Ishikawa (cell line): Measurements from ENCODE around the gene KIF3C.

ENCODE experiments used
- CEBPB ChIP-seq: IDR thresholded peaks from 2 replicates; pipeline ENCODE4 v1.6.1; 2012
- CREB1 ChIP-seq: IDR thresholded peaks from 2 replicates; pipeline ENCODE4 v1.6.1; 2012; ENCODE audit warnings: low read depth
- EGR1 ChIP-seq: IDR thresholded peaks from 2 replicates; pipeline ENCODE4 v1.6.1; 2012
- EP300 ChIP-seq: IDR thresholded peaks from 2 replicates; pipeline ENCODE4 v1.6.1; 2012; ENCODE audit warnings: borderline replicate concordance
- FOXM1 ChIP-seq: IDR thresholded peaks from 2 replicates; pipeline ENCODE4 v1.6.1; 2012; ENCODE audit warnings: low read depth, borderline replicate concordance
- NFIC ChIP-seq: IDR thresholded peaks from 2 replicates; pipeline ENCODE4 v1.6.1; 2012
- RAD21 ChIP-seq: IDR thresholded peaks from 2 replicates; pipeline ENCODE4 v1.6.1; 2012; ENCODE audit warnings: low read depth
- TAF1 ChIP-seq: IDR thresholded peaks from 2 replicates; pipeline ENCODE4 v1.6.1; 2012; ENCODE audit warnings: low read depth, mild to moderate bottlenecking
- TCF12 ChIP-seq: IDR thresholded peaks from 2 replicates; pipeline ENCODE4 v1.6.1; 2012; ENCODE audit warnings: low read depth
- TEAD4 ChIP-seq: IDR thresholded peaks from 2 replicates; pipeline ENCODE4 v1.6.1; 2012
- YY1 ChIP-seq: IDR thresholded peaks from 2 replicates; pipeline ENCODE4 v1.6.1; 2012; ENCODE audit warnings: low read depth
- ZBTB7A ChIP-seq: IDR thresholded peaks from 2 replicates; pipeline ENCODE4 v1.6.1; 2012; ENCODE audit warnings: low read depth
- TF ChIP-seq, protein P1 (sequence below): IDR thresholded peaks from 2 replicates; pipeline ENCODE4 v1.6.1; 2012; ENCODE audit warnings: low read depth, mild to moderate bottlenecking
- TF ChIP-seq, protein P2 (sequence below): IDR thresholded peaks from 2 replicates; pipeline ENCODE4 v1.6.1; 2012
- TF ChIP-seq, protein P3 (sequence below): IDR thresholded peaks from 2 replicates; pipeline ENCODE4 v1.6.1; 2012

The KIF3C gene

DNA sequence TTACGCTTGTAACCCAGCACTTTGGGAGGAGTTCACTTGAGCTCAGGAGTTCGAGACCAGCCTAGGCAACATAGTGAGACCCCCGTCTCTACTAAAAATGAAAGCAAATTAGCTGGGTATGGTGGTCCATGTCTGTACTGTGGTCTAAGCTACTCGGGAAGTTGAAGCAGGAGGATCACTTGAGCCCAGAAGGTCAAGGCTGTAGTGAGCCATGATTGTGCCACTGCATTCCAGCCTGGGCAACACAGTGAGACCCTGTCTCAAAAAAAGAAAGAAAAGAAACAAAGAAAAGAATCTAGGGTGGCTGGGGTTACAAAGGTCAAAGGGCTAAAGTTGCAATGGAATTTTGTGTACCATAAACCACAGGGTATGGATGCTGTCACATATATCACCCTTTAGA, 41.3 kb downstream of the KIF3C start:
- TF ChIP-seq TAF1 (no peak), ZBTB7A (no peak), RAD21 (no peak), CEBPB (no peak), NFIC (no peak), CREB1 (no peak), EGR1 (no peak)
- TF ChIP-seq, protein P1, sequence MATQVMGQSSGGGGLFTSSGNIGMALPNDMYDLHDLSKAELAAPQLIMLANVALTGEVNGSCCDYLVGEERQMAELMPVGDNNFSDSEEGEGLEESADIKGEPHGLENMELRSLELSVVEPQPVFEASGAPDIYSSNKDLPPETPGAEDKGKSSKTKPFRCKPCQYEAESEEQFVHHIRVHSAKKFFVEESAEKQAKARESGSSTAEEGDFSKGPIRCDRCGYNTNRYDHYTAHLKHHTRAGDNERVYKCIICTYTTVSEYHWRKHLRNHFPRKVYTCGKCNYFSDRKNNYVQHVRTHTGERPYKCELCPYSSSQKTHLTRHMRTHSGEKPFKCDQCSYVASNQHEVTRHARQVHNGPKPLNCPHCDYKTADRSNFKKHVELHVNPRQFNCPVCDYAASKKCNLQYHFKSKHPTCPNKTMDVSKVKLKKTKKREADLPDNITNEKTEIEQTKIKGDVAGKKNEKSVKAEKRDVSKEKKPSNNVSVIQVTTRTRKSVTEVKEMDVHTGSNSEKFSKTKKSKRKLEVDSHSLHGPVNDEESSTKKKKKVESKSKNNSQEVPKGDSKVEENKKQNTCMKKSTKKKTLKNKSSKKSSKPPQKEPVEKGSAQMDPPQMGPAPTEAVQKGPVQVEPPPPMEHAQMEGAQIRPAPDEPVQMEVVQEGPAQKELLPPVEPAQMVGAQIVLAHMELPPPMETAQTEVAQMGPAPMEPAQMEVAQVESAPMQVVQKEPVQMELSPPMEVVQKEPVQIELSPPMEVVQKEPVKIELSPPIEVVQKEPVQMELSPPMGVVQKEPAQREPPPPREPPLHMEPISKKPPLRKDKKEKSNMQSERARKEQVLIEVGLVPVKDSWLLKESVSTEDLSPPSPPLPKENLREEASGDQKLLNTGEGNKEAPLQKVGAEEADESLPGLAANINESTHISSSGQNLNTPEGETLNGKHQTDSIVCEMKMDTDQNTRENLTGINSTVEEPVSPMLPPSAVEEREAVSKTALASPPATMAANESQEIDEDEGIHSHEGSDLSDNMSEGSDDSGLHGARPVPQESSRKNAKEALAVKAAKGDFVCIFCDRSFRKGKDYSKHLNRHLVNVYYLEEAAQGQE: no peak
- TF ChIP-seq, protein P2, sequence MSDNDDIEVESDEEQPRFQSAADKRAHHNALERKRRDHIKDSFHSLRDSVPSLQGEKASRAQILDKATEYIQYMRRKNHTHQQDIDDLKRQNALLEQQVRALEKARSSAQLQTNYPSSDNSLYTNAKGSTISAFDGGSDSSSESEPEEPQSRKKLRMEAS: no peak

DNA sequence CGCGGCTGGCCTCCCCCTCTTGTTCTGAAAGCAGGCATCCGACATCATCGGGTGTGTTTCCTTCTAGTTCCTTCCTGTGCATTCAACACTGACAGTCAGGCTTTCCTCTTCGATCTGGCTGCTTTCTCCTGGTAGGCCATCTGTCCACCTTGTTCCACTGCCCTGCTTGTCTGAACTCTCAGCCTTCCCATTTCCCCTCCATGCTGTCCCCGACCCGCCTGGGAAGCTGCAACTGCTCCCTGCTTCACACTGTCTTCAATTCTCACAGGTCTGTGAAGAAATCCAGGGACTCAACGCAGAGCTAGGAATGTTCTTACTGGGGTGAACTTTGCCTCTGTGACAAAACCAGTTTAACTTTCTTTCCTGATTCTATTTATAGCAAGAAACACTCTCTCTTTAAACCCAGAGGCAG, 43.0 kb downstream of the KIF3C start:
- TF ChIP-seq TCF12 (no peak), ZBTB7A (no peak), YY1 (no peak), CEBPB (no peak), TAF1 (no peak), EGR1 (no peak), CREB1 (no peak), FOXM1 (no peak), RAD21 (no peak), EP300 (no peak)
- TF ChIP-seq, protein P1: no peak
- TF ChIP-seq, protein P3, sequence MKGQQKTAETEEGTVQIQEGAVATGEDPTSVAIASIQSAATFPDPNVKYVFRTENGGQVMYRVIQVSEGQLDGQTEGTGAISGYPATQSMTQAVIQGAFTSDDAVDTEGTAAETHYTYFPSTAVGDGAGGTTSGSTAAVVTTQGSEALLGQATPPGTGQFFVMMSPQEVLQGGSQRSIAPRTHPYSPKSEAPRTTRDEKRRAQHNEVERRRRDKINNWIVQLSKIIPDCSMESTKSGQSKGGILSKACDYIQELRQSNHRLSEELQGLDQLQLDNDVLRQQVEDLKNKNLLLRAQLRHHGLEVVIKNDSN: no peak
- TF ChIP-seq, protein P2: no peak

DNA sequence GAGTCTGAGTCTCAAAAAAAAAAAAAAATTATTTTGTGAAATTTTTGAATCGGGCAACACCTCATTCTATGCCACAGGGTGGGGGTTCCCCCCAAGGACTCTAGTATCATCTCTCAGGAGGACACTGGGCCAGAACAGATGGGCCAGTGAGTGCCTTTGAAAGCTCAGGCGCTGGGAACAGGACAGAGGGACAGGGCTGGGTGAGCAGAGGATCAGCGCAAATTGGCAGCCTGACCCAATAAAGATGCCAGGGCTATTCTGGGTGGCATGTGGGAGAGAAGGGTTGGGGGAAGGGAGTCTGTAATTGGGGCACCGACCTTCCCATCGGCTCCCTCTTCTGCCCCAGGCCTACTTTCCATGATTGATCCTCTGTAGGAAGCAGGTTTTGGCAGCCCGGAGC, 44.0 kb downstream of the KIF3C start:
- no peak for TF ChIP-seq EGR1
- TF ChIP-seq, protein P1: no peak
- no peak for TF ChIP-seq RAD21
- TF ChIP-seq NFIC: no peak
- TF ChIP-seq CEBPB: no peak
- no peak for TF ChIP-seq TEAD4
- TF ChIP-seq EP300: no peak
- TF ChIP-seq, protein P2: no peak
- no peak for TF ChIP-seq YY1
- no peak for TF ChIP-seq TAF1
- no peak for TF ChIP-seq FOXM1
- TF ChIP-seq ZBTB7A: no peak
- no peak for TF ChIP-seq TCF12
- TF ChIP-seq, protein P3: no peak
- TF ChIP-seq CREB1: no peak

DNA sequence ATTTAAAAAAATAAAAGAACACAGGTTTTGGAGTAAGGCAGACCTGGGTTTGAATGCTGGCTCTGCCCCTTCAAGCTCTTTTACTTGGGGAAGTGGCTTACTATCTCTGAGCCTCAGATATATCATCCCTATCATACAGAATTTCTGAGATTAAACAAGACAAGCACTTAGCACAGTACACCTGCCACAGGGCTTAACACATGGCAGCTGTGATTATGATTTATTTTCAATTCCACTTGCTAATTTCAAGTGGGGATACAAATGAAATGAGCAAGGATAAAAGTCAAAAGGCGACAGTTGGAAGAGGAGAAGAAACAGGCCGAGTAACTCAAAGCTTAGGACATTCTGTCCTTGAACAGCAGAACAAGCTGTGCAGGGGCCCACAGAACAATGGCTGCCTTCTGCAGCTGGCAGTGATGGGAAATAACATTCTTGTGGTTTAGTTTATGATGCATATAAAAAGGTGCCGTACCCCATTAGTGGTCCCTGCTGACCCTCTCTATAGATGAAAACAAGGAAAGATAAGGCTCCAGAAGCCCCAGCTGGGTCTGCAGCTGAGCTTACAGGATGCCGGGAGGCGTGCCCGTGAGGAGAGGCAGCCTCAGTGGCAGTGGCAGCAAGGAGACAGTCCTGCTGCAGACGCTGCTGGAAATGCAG, 45.3 kb downstream of the KIF3C start:
- TF ChIP-seq YY1: no peak
- TF ChIP-seq, protein P1: no peak
- TF ChIP-seq CREB1: no peak
- TF ChIP-seq TCF12: no peak
- TF ChIP-seq EP300: no peak
- TF ChIP-seq, protein P3: no peak
- TF ChIP-seq TAF1: no peak
- no peak for TF ChIP-seq TEAD4
- TF ChIP-seq EGR1: no peak
- no peak for TF ChIP-seq RAD21
- no peak for TF ChIP-seq FOXM1
- TF ChIP-seq CEBPB: no peak
- TF ChIP-seq, protein P2: no peak
